Melanocyte of skin (primary cell): ENCODE measurements around the gene TMCO4. TPM values are rescaled to one million over a fixed set of nuclear protein-coding genes. Genes with fewer than 3 reads are reported as not detected.

Experiments
- total RNA-seq, 2 donors: library from RNA; depleted of rRNA; stranded (reverse); fragments of >200 nt; gene quantifications; 2 replicates each; pipeline ENCODE4 v1.2.3, GENCODE V29; 2012

Gene TMCO4
- total RNA-seq = 10 to 100 TPM; 16.3 to 17.6 TPM

DNA sequence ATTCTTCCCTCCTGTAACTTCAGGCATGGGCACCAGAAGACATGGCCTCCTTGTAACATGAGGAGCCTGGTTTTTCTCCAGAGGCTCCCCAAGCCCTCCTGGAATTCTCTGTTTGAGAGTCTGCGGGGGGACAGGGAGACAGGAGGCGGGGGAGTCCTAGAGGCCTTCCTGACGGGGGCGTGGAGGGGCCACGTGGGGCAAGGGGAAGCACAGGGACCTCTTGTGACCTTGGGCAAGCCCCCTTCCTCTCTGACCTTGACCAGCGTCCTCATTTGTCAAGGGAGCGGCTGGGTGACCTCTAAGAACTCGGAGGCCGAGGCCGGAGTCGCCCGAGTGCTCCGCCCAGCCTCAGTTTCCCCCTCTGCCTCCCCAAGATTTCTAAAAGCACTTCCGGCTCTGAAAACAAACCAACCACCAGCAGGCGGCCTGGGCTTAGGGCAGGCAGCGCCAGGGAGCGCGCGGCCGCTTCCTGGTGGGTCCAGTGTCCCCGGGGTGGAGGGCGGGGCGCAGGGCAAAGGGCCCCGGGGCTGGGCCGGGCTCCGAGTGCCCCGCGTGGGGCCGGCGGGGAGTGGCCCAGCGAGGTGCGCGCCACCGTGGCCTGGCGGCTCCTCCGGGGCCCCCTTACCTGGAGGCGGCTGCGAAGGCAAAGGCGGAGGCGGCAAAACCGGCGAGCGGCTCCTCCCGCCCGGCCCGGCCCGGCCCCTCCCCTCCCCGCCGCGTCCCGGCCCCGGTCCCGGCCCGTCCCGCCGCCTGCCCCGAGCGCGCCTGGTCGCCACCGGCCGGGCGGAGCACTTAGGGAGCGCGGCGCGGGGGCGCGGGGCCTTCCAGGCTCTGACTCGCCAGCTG lies at the start of gene TMCO4:
TSS of gene TMCO4 (minus strand) at position 687 of the 846 bp plus-strand sequence. CDS start 19,158 bp downstream, outside the sequence.

GRCh38 chr1:19814681-19815503 lies 15.2 kb upstream of the TMCO4 start, which contains the start of gene RNF186:
Gene RNF186, minus strand, starts transcription at chr1:19815283. Its CDS starts 182 bp downstream, at chr1:19815101.

DNA sequence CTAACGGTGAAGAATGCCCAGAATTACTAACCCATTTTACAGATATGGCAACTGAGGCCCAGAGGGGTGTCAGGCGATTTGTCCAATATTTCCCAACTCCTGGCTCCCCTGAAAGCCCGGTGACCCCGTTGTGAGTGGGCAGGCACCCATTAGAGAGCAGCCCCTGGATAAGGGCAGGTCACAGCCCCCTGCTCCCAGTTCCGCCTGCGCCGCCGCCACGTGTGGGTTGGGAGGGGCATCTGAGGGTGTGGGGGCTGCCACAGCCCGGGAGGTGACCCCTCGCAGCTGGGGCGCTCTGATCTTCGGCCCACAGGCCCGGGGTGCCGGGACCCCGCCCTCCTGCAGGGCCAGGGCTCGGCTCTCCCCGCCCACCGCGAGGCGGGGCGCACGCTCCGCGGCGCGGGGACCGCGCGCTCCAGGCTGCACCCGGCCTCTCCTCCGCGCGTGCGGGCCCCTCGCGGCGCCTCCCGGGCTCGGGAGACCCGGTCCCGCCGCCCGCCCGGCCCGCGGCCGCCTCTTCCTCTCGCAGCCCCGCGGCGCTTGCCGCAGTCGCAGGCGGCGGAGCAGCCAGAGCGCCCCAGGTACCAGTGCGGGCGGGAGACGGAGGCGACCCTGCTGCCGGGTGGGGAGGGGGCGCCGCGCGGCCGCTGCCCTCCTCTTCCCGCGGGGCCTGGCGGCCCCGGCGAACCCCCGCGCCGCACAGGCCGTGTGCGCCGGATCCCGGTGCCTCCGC lies 135.1 kb downstream of the TMCO4 start, which contains the start of gene HTR6:
TSS of gene HTR6 (plus strand) at position 423 of the 733 bp plus-strand sequence. CDS start 879 bp downstream, outside the sequence.

GRCh38 chr1:19643602-19644394 lies 155.9 kb downstream of the TMCO4 start, which contains the start of gene NBL1:
Gene NBL1, plus strand, starts transcription at chr1:19644311. Its CDS starts 10,720 bp downstream, at chr1:19655031.

Other genes with a start within 250 kb of the TMCO4 start
- gene NBL1, start 155.6 kb downstream of the TMCO4 start, total RNA-seq = 10 to 100 TPM; 25.8 to 68.3 TPM
- not detected for gene HTR6, start 135.0 kb downstream of the TMCO4 start, total RNA-seq
- gene RNF186, start 15.4 kb upstream of the TMCO4 start, total RNA-seq = not detected
- gene OTUD3, start 82.5 kb upstream of the TMCO4 start, total RNA-seq = 1 to 10 TPM; 2.1 to 3.3 TPM
- not detected for gene PLA2G2E, start 123.7 kb upstream of the TMCO4 start, total RNA-seq
- not detected for gene PLA2G2A, start 179.7 kb upstream of the TMCO4 start, total RNA-seq